ENCODE measurements around the gene ACTR1A.
A peak's percentile ranks its signal among the peaks of the same experiment; 100 is the strongest.
"Not testable (repeated sequence)": the region's sequence is repeated elsewhere in the genome, so short reads cannot be mapped to it uniquely, and the experiment has no call there.

The ACTR1A gene

GRCh38 chr10:102501201-102502028 is 1.1 kb downstream of the ACTR1A start:
- peak overlapping the region; percentile 86 for H3K27ac ChIP-seq (ENCODE audit: low read length)
- peaks cover 5 to 47% of the 10 kb centered on the region in 2 donors for H3K4me1 ChIP-seq (ENCODE audit: control insufficient read depth in 1 of 2, insufficient read depth in 2 of 2, low read length in 2 of 2)
- H3K27me3 ChIP-seq (ENCODE audit: low read depth, low read length): no peaks in the 10 kb centered on the region
- no peaks in the 10 kb centered on the region for H3K9me3 ChIP-seq (ENCODE audit: control insufficient read depth in 1 of 2, low read length in 2 of 2)
- peak overlapping the region; percentile 93 to 95 for H3K4me3 ChIP-seq (ENCODE audit: low read depth in 1 of 2, low read length in 2 of 2)
- H3K36me3 ChIP-seq (ENCODE audit: control insufficient read depth in 1 of 2, insufficient read depth in 2 of 2, low read length in 2 of 2): peaks cover 0 to 3% of the 10 kb centered on the region in 2 donors

GRCh38 chr10:102500686-102501085 is 1.8 kb downstream of the ACTR1A start:
- Histone ChIP-seq H3K4me3 (ENCODE audit: low read depth in 1 of 2, low read length in 2 of 2) (peak overlapping the region in 1 of 2 donors; percentile 93), H3K4me1 (ENCODE audit: control insufficient read depth in 1 of 2, insufficient read depth in 2 of 2, low read length in 2 of 2) (peaks cover 5 to 47% of the 10 kb centered on the region in 2 donors)
- not testable (repeated sequence) for H3K27me3 ChIP-seq (ENCODE audit: low read depth, low read length); H3K9me3 ChIP-seq (ENCODE audit: control insufficient read depth in 1 of 2, low read length in 2 of 2); H3K36me3 ChIP-seq (ENCODE audit: control insufficient read depth in 1 of 2, insufficient read depth in 2 of 2, low read length in 2 of 2); H3K27ac ChIP-seq (ENCODE audit: low read length)

- H3K4me3 ChIP-seq (ENCODE audit: low read depth in 1 of 2, low read length in 2 of 2): no peak overlapping the region
- H3K9me3 ChIP-seq (ENCODE audit: control insufficient read depth in 1 of 2, low read length in 2 of 2): no peaks in the 10 kb centered on the region
- H3K36me3 ChIP-seq (ENCODE audit: control insufficient read depth in 1 of 2, insufficient read depth in 2 of 2, low read length in 2 of 2): peaks cover 0 to 3% of the 10 kb centered on the region in 2 donors
- peaks cover 5 to 37% of the 10 kb centered on the region in 2 donors for H3K4me1 ChIP-seq (ENCODE audit: control insufficient read depth in 1 of 2, insufficient read depth in 2 of 2, low read length in 2 of 2)
- no peak overlapping the region for H3K27ac ChIP-seq (ENCODE audit: low read length)
- no peaks in the 10 kb centered on the region for H3K27me3 ChIP-seq (ENCODE audit: low read depth, low read length)
Measured at GRCh38 chr10:102499356-102499755, 3.2 kb downstream of the ACTR1A start.

- no peak overlapping the region for H3K27ac ChIP-seq (ENCODE audit: low read length)
- H3K36me3 ChIP-seq (ENCODE audit: control insufficient read depth in 1 of 2, insufficient read depth in 2 of 2, low read length in 2 of 2): peaks cover 0 to 3% of the 10 kb centered on the region in 2 donors
- H3K27me3 ChIP-seq (ENCODE audit: low read depth, low read length): no peaks in the 10 kb centered on the region
- no peaks in the 10 kb centered on the region for H3K9me3 ChIP-seq (ENCODE audit: control insufficient read depth in 1 of 2, low read length in 2 of 2)
- H3K4me3 ChIP-seq (ENCODE audit: low read depth in 1 of 2, low read length in 2 of 2): no peak overlapping the region
- H3K4me1 ChIP-seq (ENCODE audit: control insufficient read depth in 1 of 2, insufficient read depth in 2 of 2, low read length in 2 of 2): peaks cover 0 to 46% of the 10 kb centered on the region in 2 donors
Measured at GRCh38 chr10:102497545-102497944, 5.0 kb downstream of the ACTR1A start.

GRCh38 chr10:102493771-102494170 is 8.7 kb downstream of the ACTR1A start:
- Histone ChIP-seq H3K4me3 (ENCODE audit: low read depth in 1 of 2, low read length in 2 of 2) (no peak overlapping the region), H3K4me1 (ENCODE audit: control insufficient read depth in 1 of 2, insufficient read depth in 2 of 2, low read length in 2 of 2) (peaks cover 0 to 33% of the 10 kb centered on the region in 2 donors), H3K36me3 (ENCODE audit: control insufficient read depth in 1 of 2, insufficient read depth in 2 of 2, low read length in 2 of 2) (peaks cover 11 to 19% of the 10 kb centered on the region in 2 donors)

GRCh38 chr10:102492983-102493382 is 9.5 kb downstream of the ACTR1A start:
- H3K4me3 ChIP-seq (ENCODE audit: low read depth in 1 of 2, low read length in 2 of 2): no peak overlapping the region
- no peak overlapping the region for H3K27ac ChIP-seq (ENCODE audit: low read length)
- H3K36me3 ChIP-seq (ENCODE audit: control insufficient read depth in 1 of 2, insufficient read depth in 2 of 2, low read length in 2 of 2): peaks cover 19 to 27% of the 10 kb centered on the region in 2 donors
- no peaks in the 10 kb centered on the region for H3K27me3 ChIP-seq (ENCODE audit: low read depth, low read length)
- H3K4me1 ChIP-seq (ENCODE audit: control insufficient read depth in 1 of 2, insufficient read depth in 2 of 2, low read length in 2 of 2): peaks cover 0 to 29% of the 10 kb centered on the region in 2 donors
- H3K9me3 ChIP-seq (ENCODE audit: control insufficient read depth in 1 of 2, low read length in 2 of 2): no peaks in the 10 kb centered on the region

More at GRCh38 chr10:102493771-102494170, 8.7 kb downstream of the ACTR1A start:
- no peaks in the 10 kb centered on the region for H3K9me3 ChIP-seq (ENCODE audit: control insufficient read depth in 1 of 2, low read length in 2 of 2)
- H3K27me3 ChIP-seq (ENCODE audit: low read depth, low read length): no peaks in the 10 kb centered on the region
- no peak overlapping the region for H3K27ac ChIP-seq (ENCODE audit: low read length)

- Histone ChIP-seq H3K27ac (ENCODE audit: low read length) (no peak overlapping the region), H3K9me3 (ENCODE audit: control insufficient read depth in 1 of 2, low read length in 2 of 2) (no peaks in the 10 kb centered on the region), H3K4me1 (ENCODE audit: control insufficient read depth in 1 of 2, insufficient read depth in 2 of 2, low read length in 2 of 2) (peaks cover 0 to 29% of the 10 kb centered on the region in 2 donors), H3K4me3 (ENCODE audit: low read depth in 1 of 2, low read length in 2 of 2) (no peak overlapping the region), H3K27me3 (ENCODE audit: low read depth, low read length) (no peaks in the 10 kb centered on the region), H3K36me3 (ENCODE audit: control insufficient read depth in 1 of 2, insufficient read depth in 2 of 2, low read length in 2 of 2) (peaks cover 22 to 32% of the 10 kb centered on the region in 2 donors)
Measured at GRCh38 chr10:102492344-102492939, 10.1 kb downstream of the ACTR1A start.

- H3K27ac ChIP-seq (ENCODE audit: low read length): no peak overlapping the region
- H3K27me3 ChIP-seq (ENCODE audit: low read depth, low read length): no peaks in the 10 kb centered on the region
- H3K4me3 ChIP-seq (ENCODE audit: low read depth in 1 of 2, low read length in 2 of 2): no peak overlapping the region
- H3K9me3 ChIP-seq (ENCODE audit: control insufficient read depth in 1 of 2, low read length in 2 of 2): no peaks in the 10 kb centered on the region
- peaks cover 27 to 45% of the 10 kb centered on the region in 2 donors for H3K36me3 ChIP-seq (ENCODE audit: control insufficient read depth in 1 of 2, insufficient read depth in 2 of 2, low read length in 2 of 2)
- H3K4me1 ChIP-seq (ENCODE audit: control insufficient read depth in 1 of 2, insufficient read depth in 2 of 2, low read length in 2 of 2): peaks cover 0 to 29% of the 10 kb centered on the region in 2 donors
Measured at GRCh38 chr10:102491136-102491535, 11.4 kb downstream of the ACTR1A start.

GRCh38 chr10:102485093-102485784 is 17.3 kb downstream of the ACTR1A start:
- no peaks in the 10 kb centered on the region for H3K27me3 ChIP-seq (ENCODE audit: low read depth, low read length)
- no peak overlapping the region for H3K4me3 ChIP-seq (ENCODE audit: low read depth in 1 of 2, low read length in 2 of 2)
- H3K4me1 ChIP-seq (ENCODE audit: control insufficient read depth in 1 of 2, insufficient read depth in 2 of 2, low read length in 2 of 2): no peaks in the 10 kb centered on the region
- no peak overlapping the region for H3K27ac ChIP-seq (ENCODE audit: low read length)
- H3K9me3 ChIP-seq (ENCODE audit: control insufficient read depth in 1 of 2, low read length in 2 of 2): no peaks in the 10 kb centered on the region
- peaks cover 76 to 95% of the 10 kb centered on the region in 2 donors for H3K36me3 ChIP-seq (ENCODE audit: control insufficient read depth in 1 of 2, insufficient read depth in 2 of 2, low read length in 2 of 2)

- Histone ChIP-seq H3K9me3 (ENCODE audit: control insufficient read depth in 1 of 2, low read length in 2 of 2) (no peaks in the 10 kb centered on the region), H3K4me1 (ENCODE audit: control insufficient read depth in 1 of 2, insufficient read depth in 2 of 2, low read length in 2 of 2) (no peaks in the 10 kb centered on the region), H3K36me3 (ENCODE audit: control insufficient read depth in 1 of 2, insufficient read depth in 2 of 2, low read length in 2 of 2) (peaks cover 74 to 95% of the 10 kb centered on the region in 2 donors), H3K27ac (ENCODE audit: low read length) (no peak overlapping the region), H3K4me3 (ENCODE audit: low read depth in 1 of 2, low read length in 2 of 2) (no peak overlapping the region), H3K27me3 (ENCODE audit: low read depth, low read length) (no peaks in the 10 kb centered on the region)
Measured at GRCh38 chr10:102484021-102484420, 18.5 kb downstream of the ACTR1A start.

- Histone ChIP-seq H3K27me3 (ENCODE audit: low read depth, low read length) (no peaks in the 10 kb centered on the region), H3K4me3 (ENCODE audit: low read depth in 1 of 2, low read length in 2 of 2) (no peak overlapping the region), H3K27ac (ENCODE audit: low read length) (no peak overlapping the region), H3K4me1 (ENCODE audit: control insufficient read depth in 1 of 2, insufficient read depth in 2 of 2, low read length in 2 of 2) (no peaks in the 10 kb centered on the region), H3K9me3 (ENCODE audit: control insufficient read depth in 1 of 2, low read length in 2 of 2) (no peaks in the 10 kb centered on the region), H3K36me3 (ENCODE audit: control insufficient read depth in 1 of 2, insufficient read depth in 2 of 2, low read length in 2 of 2) (peaks cover 49 to 59% of the 10 kb centered on the region in 2 donors)
Measured at GRCh38 chr10:102480396-102480795, 22.1 kb downstream of the ACTR1A start.
